Endothelial cell of umbilical vein (primary cell): ENCODE results near the gene VPS9D1. TPM values are rescaled to one million over a fixed set of nuclear protein-coding genes. Genes with fewer than 3 reads are reported as not detected.

Source experiments
- BruUV-seq: library from RNA; stranded (reverse); fragments of 400-500 nt; replicated peaks from 2 replicates; lab custom pipeline; 2021; lab: Mats Ljungman, UMichigan
- CTCF ChIA-PET: fragments of 300-600, 350-600 bp; sonication (Branson Sonifier 250); formaldehyde crosslinking; loops from one replicate; lab custom pipeline; 2021; ENCODE audit warnings: antibody characterized with exemption, inconsistent platforms; lab: Charles Lee
- POLR2A ChIA-PET: fragments of 300-600, 350-600 bp; sonication (Branson Sonifier 250); formaldehyde crosslinking; loops from one replicate; lab custom pipeline; 2021; ENCODE audit warnings: antibody characterized with exemption, inconsistent platforms; lab: Charles Lee
- DNase-seq: peaks from one replicate; pipeline ENCODE4 v3.0.0-alpha.2; 2011; ENCODE audit warnings: low read depth, low spot score
- FAIRE-seq: peaks from 2 replicates; lab custom pipeline; 2011; peaks lifted over from hg19 to GRCh38; lab: Jason Lieb, UNC
- H2AFZ ChIP-seq: 2 replicates; pipeline ENCODE4 v1.6.0; 2012; ENCODE audit warnings: low read depth, low read length, control low read depth, inconsistent platforms
- H3K27ac ChIP-seq: 2 replicates; pipeline ENCODE4 v1.5.1; 2011; ENCODE audit warnings: low read depth, mild to moderate bottlenecking, control low read depth, low read length, moderate library complexity; ENCODE audit not compliant: insufficient read depth
- H3K27me3 ChIP-seq, 2 experiments: 2 replicates each; pipeline versions ENCODE4 v1.6.0 to v1.6.1; 2011; ENCODE audit warnings: low read length in 2 of 2, mixed read lengths in 1 of 2; ENCODE audit not compliant: control insufficient read depth in 2 of 2, insufficient read depth in 2 of 2
- H3K36me3 ChIP-seq, 2 experiments: 2 replicates in 1 of 2; 3 replicates in 1 of 2; pipeline ENCODE4 v1.5.1; 2011; ENCODE audit warnings: low read length in 2 of 2, mild to moderate bottlenecking in 1 of 2, moderate library complexity in 1 of 2; ENCODE audit not compliant: control insufficient read depth in 2 of 2, insufficient read depth in 2 of 2; ENCODE audit errors: extremely low read depth in 1 of 2
- H3K4me1 ChIP-seq: 3 replicates; pipeline ENCODE4 v1.5.1; 2011; ENCODE audit warnings: mild to moderate bottlenecking, low read length; ENCODE audit not compliant: control insufficient read depth, insufficient read depth; ENCODE audit errors: extremely low read depth
- H3K4me2 ChIP-seq: 2 replicates; pipeline ENCODE4 v1.6.1; 2011; ENCODE audit warnings: low read length, control low read depth, mixed read lengths; ENCODE audit not compliant: insufficient read depth
- H3K4me3 ChIP-seq, 3 experiments: fragments of 200-600 bp in 1 of 3; sonication (generic), shearing (Covaris generic) in 1 of 3; replicated peaks in 1 of 3; 2 replicates each; pipeline ENCODE4 v1.5.1; 2011 to 2016; ENCODE audit warnings: control low read depth in 3 of 3, low read length in 3 of 3, mild to moderate bottlenecking in 2 of 3, inconsistent platforms in 1 of 3, low read depth in 1 of 3, moderate library complexity in 1 of 3; ENCODE audit not compliant: insufficient read depth in 1 of 3
- H3K79me2 ChIP-seq: 2 replicates; pipeline ENCODE4 v1.6.0; 2012; ENCODE audit warnings: low read length, inconsistent platforms; ENCODE audit not compliant: control insufficient read depth, insufficient read depth
- H3K9ac ChIP-seq: replicated peaks from 2 replicates; pipeline ENCODE3; 2011; ENCODE audit warnings: low read length, control low read depth; ENCODE audit not compliant: insufficient read depth; ENCODE audit errors: extremely low read depth
- H3K9me1 ChIP-seq: replicated peaks from 3 replicates; pipeline ENCODE4 v1.6.0; 2011; ENCODE audit warnings: mild to moderate bottlenecking, low read length; ENCODE audit not compliant: control insufficient read depth, insufficient read depth; ENCODE audit errors: extremely low read depth
- H3K9me3 ChIP-seq: replicated peaks from 2 replicates; pipeline ENCODE4 v1.5.1; 2012; ENCODE audit warnings: low read length, inconsistent platforms; ENCODE audit not compliant: control insufficient read depth, insufficient read depth
- H4K20me1 ChIP-seq: replicated peaks from 2 replicates; pipeline ENCODE3; 2011; ENCODE audit warnings: mild to moderate bottlenecking, low read length; ENCODE audit not compliant: control insufficient read depth, insufficient read depth; ENCODE audit errors: extremely low read depth
- EZH2 ChIP-seq: IDR thresholded peaks from 2 replicates; pipeline ENCODE4 v1.6.1; 2012; ENCODE audit warnings: borderline replicate concordance, low read depth, mild to moderate bottlenecking, moderate library complexity, low read length, inconsistent platforms; ENCODE audit not compliant: severe bottlenecking
- FOS ChIP-seq: IDR thresholded peaks from 2 replicates; pipeline ENCODE4 v1.6.1; 2011; ENCODE audit warnings: mild to moderate bottlenecking, low read length, moderate library complexity, borderline replicate concordance; ENCODE audit not compliant: insufficient read depth
- MYC ChIP-seq: IDR thresholded peaks from one replicate; pipeline ENCODE4 v1.6.1; 2011; ENCODE audit warnings: mild to moderate bottlenecking, low read depth, low read length
- POLR2A ChIP-seq: IDR thresholded peaks from 2 replicates; pipeline ENCODE4 v1.6.1; 2012; ENCODE audit warnings: low read depth, mild to moderate bottlenecking, control low read depth, low read length
- POLR2AphosphoS5 ChIP-seq: IDR thresholded peaks from 2 replicates; pipeline ENCODE4 v1.6.1; 2012; ENCODE audit warnings: low read depth, mild to moderate bottlenecking, control low read depth, low read length, moderate library complexity; ENCODE audit not compliant: insufficient read depth
- dilution Hi-C: fragments of 300-500 bp; cut with MboI; formaldehyde crosslinking; loops from one replicate; pipeline ENCODE4 v1.15.0; 2019; ENCODE audit warnings: low sequenced_read_pairs; ENCODE audit not compliant: extremely low pct_ligation_motif_present
- intact Hi-C: fragments of 100-400 bp; cut with micrococcal nuclease; formaldehyde crosslinking; loops from one replicate; pipeline ENCODE4 v1.10.0; 2022
- polyA plus RNA-seq, 4 experiments: library from polyadenylated mRNA; depleted of rRNA in 3 of 4; stranded (reverse) in 3 of 4; unstranded in 1 of 4; fragments of >200 nt; gene quantifications; 2 replicates each; pipeline versions ENCODE4 v1.2.1 to v1.2.3, GENCODE V29; 2011 to 2012; ENCODE audit warnings: missing spikeins in 1 of 4
- total RNA-seq: library from RNA; stranded (reverse); gene quantifications from 2 replicates; pipeline ENCODE4 v1.2.3, GENCODE V29; 2021
- TF ChIP-seq, protein P1 (sequence below): IDR thresholded peaks from 2 replicates; pipeline ENCODE4 v1.6.1; 2011; ENCODE audit not compliant: insufficient read depth, insufficient read length

VPS9D1 gene
- total and polyA plus RNA-seq, 2 donors (not counting 3 experiments of a cell fraction or from before 2014, with no cell fraction given), result 15.5 to 17.3 TPM

DNA sequence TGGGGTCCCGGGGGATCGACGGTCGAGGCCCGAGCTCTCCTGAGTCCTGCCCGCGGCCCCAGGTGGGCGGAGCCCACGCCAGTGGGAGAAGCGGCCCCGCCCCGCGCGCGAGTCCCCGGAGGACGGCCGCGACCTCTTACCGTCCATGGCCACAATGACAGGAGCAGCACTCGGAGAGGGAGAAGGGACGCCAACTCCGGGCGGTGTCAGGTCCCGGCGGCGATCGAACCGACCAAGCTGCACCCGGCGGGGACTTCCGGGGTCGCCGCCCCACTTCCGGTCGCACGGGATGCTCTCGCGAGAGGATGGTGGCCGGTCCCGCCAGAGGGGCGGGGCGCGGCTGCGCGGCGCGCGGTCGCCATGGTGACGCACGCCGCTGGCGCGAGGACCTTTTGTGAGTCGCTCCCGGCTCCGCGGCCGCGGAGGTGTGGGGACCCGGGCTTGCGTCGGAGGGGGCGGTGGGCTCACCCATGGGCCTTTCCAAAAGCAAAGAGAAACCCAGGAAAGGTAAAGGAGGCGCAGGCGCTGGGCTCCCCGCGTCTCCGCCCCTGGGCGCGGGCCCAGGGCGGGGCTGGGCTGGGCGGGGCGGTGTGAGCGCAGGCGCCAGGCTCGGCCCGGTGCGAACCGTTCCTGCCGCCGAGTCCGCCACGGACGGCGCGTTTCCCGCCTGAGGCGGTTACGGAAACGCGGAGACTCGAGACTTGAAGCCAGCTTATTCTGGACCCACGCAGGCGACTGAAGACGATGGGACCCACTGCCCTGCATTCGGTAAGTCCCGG, 63.1 kb downstream of the VPS9D1 start, which contains the start of the genes CHMP1A and SPATA33:
Gene CHMP1A (minus strand): TSS at position 267 of the 779 bp plus-strand sequence. CDS start 120 bp downstream, at position 147.
Gene SPATA33 (plus strand): TSS at position 395 of the 779 bp plus-strand sequence. CDS start 76 bp downstream, at position 471.
- CTCF ChIA-PET, result interaction anchor here (0.6 to 1.6 kb wide), 4 partner anchors 9 to 43 kb away, joined by 3 to 5 read pairs (median 4); partner anchors contain the start of gene CDK10
- FAIRE-seq, result peak; percentile 88
- no peaks in the 10 kb centered on the region for H4K20me1 ChIP-seq
- H3K4me3 ChIP-seq, result peak within 1 kb of the TSS; percentile 68 to 98 (median 74)
- H3K9me1 ChIP-seq, result no peaks in the 10 kb centered on the region
- H3K27me3 ChIP-seq, result no peaks in the 10 kb centered on the region
- TF ChIP-seq, protein P1, sequence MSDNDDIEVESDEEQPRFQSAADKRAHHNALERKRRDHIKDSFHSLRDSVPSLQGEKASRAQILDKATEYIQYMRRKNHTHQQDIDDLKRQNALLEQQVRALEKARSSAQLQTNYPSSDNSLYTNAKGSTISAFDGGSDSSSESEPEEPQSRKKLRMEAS, result no peak
- TF ChIP-seq POLR2AphosphoS5, result peak; percentile 95
- peak; percentile 28 for TF ChIP-seq MYC
- TF ChIP-seq EZH2, result no peak
- TF ChIP-seq POLR2A, result peak; percentile 70
- no peak for TF ChIP-seq FOS
- dilution Hi-C loops, result no loop called here
- peaks cover 13% of the 10 kb centered on the region for H3K4me1 ChIP-seq
- peak within 1 kb of the TSS; percentile 51 for H3K4me2 ChIP-seq
- POLR2A ChIA-PET, result no interaction called here
- DNase-seq, result peak; percentile 86
- peaks cover 36% of the 10 kb centered on the region for H3K79me2 ChIP-seq
- H3K9me3 ChIP-seq, result no peaks in the 10 kb centered on the region
- H3K9ac ChIP-seq, result peak within 1 kb of the TSS; percentile 89
- intact Hi-C loops, result no loop called here
- peak within 1 kb of the TSS; percentile 87 for H2AFZ ChIP-seq
- TSS peak; percentile 70 for BruUV-seq
- H3K27ac ChIP-seq, result peak within 1 kb of the TSS; percentile 49
- H3K36me3 ChIP-seq, result peaks cover 0 to 4% of the 10 kb centered on the region in 2 experiments

Other genes starting within 250 kb of the VPS9D1 start
- 184 and 191 TPM in 2 replicates for gene ANKRD11, start 230.3 kb downstream of the VPS9D1 start, total RNA-seq
- 49.5 and 55.8 TPM in 2 replicates for gene ANKRD11, start 230.3 kb downstream of the VPS9D1 start, polyA plus RNA-seq
- 139 and 146 TPM in 2 replicates for gene SPG7, start 212.5 kb downstream of the VPS9D1 start, total RNA-seq
- 85.8 and 90.2 TPM in 2 replicates for gene SPG7, start 212.5 kb downstream of the VPS9D1 start, polyA plus RNA-seq
- 1,463 and 1,769 TPM in 2 replicates for gene RPL13, start 160.2 kb downstream of the VPS9D1 start, total RNA-seq
- gene RPL13, start 160.2 kb downstream of the VPS9D1 start, polyA plus RNA-seq, result 5,670 and 7,559 TPM in 2 replicates
- 1.5 and 2.0 TPM in 2 replicates for gene CPNE7, start 145.1 kb downstream of the VPS9D1 start, total RNA-seq
- gene CPNE7, start 145.1 kb downstream of the VPS9D1 start, polyA plus RNA-seq, result 5.4 and 5.9 TPM in 2 replicates
- 0.44 and 0.60 TPM in 2 replicates for gene DPEP1, start 107.3 kb downstream of the VPS9D1 start, total RNA-seq
- gene DPEP1, start 107.3 kb downstream of the VPS9D1 start, polyA plus RNA-seq, result 0.37 and 0.99 TPM in 2 replicates
- 83.9 and 86.3 TPM in 2 replicates for gene CHMP1A, start 63.2 kb downstream of the VPS9D1 start, total RNA-seq
- gene CHMP1A, start 63.2 kb downstream of the VPS9D1 start, polyA plus RNA-seq, result 101 and 110 TPM in 2 replicates
- gene SPATA33, start 63.1 kb downstream of the VPS9D1 start, total RNA-seq, result 11.4 and 13.7 TPM in 2 replicates
- 3.5 and 4.7 TPM in 2 replicates for gene SPATA33, start 63.1 kb downstream of the VPS9D1 start, polyA plus RNA-seq
- gene CDK10, start 34.2 kb downstream of the VPS9D1 start, total RNA-seq, result 84.0 and 99.9 TPM in 2 replicates
- 74.5 and 83.8 TPM in 2 replicates for gene CDK10, start 34.2 kb downstream of the VPS9D1 start, polyA plus RNA-seq
- gene SPATA2L, start 19.2 kb downstream of the VPS9D1 start, total RNA-seq, result 7.4 and 8.7 TPM in 2 replicates
- 7.3 and 11.6 TPM in 2 replicates for gene SPATA2L, start 19.2 kb downstream of the VPS9D1 start, polyA plus RNA-seq
- 36.6 and 42.7 TPM in 2 replicates for gene ZNF276, start 639 bp upstream of the VPS9D1 start, total RNA-seq
- gene ZNF276, start 639 bp upstream of the VPS9D1 start, polyA plus RNA-seq, result 40.0 and 41.6 TPM in 2 replicates
- 71.9 and 78.7 TPM in 2 replicates for gene FANCA, start 95.7 kb upstream of the VPS9D1 start, total RNA-seq
- 33.3 and 34.4 TPM in 2 replicates for gene FANCA, start 95.7 kb upstream of the VPS9D1 start, polyA plus RNA-seq
- 2.4 and 3.1 TPM in 2 replicates for gene SPIRE2, start 107.6 kb upstream of the VPS9D1 start, total RNA-seq
- 1.2 and 1.5 TPM in 2 replicates for gene SPIRE2, start 107.6 kb upstream of the VPS9D1 start, polyA plus RNA-seq
- 234 and 238 TPM in 2 replicates for gene TCF25, start 152.7 kb upstream of the VPS9D1 start, total RNA-seq
- gene TCF25, start 152.7 kb upstream of the VPS9D1 start, polyA plus RNA-seq, result 193 and 194 TPM in 2 replicates
- 3.2 and 4.0 TPM in 2 replicates for gene MC1R, start 198.0 kb upstream of the VPS9D1 start, total RNA-seq
- gene MC1R, start 198.0 kb upstream of the VPS9D1 start, polyA plus RNA-seq, result 4.2 and 4.9 TPM in 2 replicates
- 164 and 215 TPM in 2 replicates for gene TUBB3, start 202.4 kb upstream of the VPS9D1 start, total RNA-seq
- 170 and 214 TPM in 2 replicates for gene TUBB3, start 202.4 kb upstream of the VPS9D1 start, polyA plus RNA-seq
- 82.6 and 93.5 TPM in 2 replicates for gene DEF8, start 227.9 kb upstream of the VPS9D1 start, total RNA-seq
- 193 and 221 TPM in 2 replicates for gene DEF8, start 227.9 kb upstream of the VPS9D1 start, polyA plus RNA-seq